OCI-LY1 (cell line): ENCODE measurements around the gene LAYN.

Source experiments
- CTCF ChIP-seq: fragments of 200-600 bp; sonication (generic), shearing (Covaris generic); IDR thresholded peaks from 2 replicates; pipeline ENCODE4 v1.5.1; 2017; ENCODE audit warnings: mild to moderate bottlenecking, antibody characterized with exemption, low read length, moderate library complexity, mixed read lengths
- EZH2 ChIP-seq: fragments of 200-600 bp; sonication (generic), shearing (Covaris generic); IDR thresholded peaks from 2 replicates; pipeline ENCODE4 v1.8.0; 2017; ENCODE audit warnings: borderline replicate concordance, mixed run types, mild to moderate bottlenecking, antibody characterized with exemption, low read length, moderate library complexity, mixed read lengths

- TF ChIP-seq CTCF (no peak), EZH2 (no peak)
These were observed 33.3 kb downstream of the LAYN start for GRCh38 chr11:111573821-111574249.
